Measurements from ENCODE around the gene CDC42BPB.

CDC42BPB gene

GRCh38 chr14:103014466-103015228 lies 42.7 kb downstream of the CDC42BPB start:
- H3K27ac Mint-ChIP-seq: no peak overlapping the region
- H3K4me3 Mint-ChIP-seq: no peak overlapping the region

DNA sequence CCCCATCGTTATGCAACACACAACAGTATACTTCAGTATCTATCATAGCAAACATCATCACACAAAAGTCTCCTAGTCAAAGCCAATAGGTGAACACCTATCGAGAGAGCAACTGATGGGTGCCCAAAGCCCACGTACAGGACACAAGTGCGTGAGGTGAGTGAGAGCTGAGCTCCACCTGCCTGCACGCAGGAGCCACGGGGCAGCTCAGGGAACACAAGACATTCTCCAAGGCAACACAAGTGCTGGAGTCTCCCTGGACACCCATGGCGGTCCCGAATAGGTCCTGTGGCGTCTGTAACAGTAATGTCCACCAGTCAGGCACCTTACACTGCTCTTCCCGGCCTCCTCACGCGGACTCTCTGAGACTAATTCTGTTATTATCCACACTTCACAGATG lies 44.3 kb downstream of the CDC42BPB start:
- H3K4me3 Mint-ChIP-seq: no peak overlapping the region
- H3K36me3 Mint-ChIP-seq (ENCODE audit: low read depth): no peaks in the 10 kb centered on the region
- no peaks in the 10 kb centered on the region for H3K9me3 Mint-ChIP-seq
- peaks cover 3% of the 10 kb centered on the region for H3K4me1 Mint-ChIP-seq (ENCODE audit: low read depth)
- H3K27me3 Mint-ChIP-seq (ENCODE audit: low read depth): no peaks in the 10 kb centered on the region
- no peak overlapping the region for H3K27ac Mint-ChIP-seq

More at GRCh38 chr14:103014466-103015228, 42.7 kb downstream of the CDC42BPB start:
- no peaks in the 10 kb centered on the region for H3K9me3 Mint-ChIP-seq
- no peaks in the 10 kb centered on the region for H3K36me3 Mint-ChIP-seq (ENCODE audit: low read depth)
- no peaks in the 10 kb centered on the region for H3K27me3 Mint-ChIP-seq (ENCODE audit: low read depth)
- H3K4me1 Mint-ChIP-seq (ENCODE audit: low read depth): peaks cover 3% of the 10 kb centered on the region

DNA sequence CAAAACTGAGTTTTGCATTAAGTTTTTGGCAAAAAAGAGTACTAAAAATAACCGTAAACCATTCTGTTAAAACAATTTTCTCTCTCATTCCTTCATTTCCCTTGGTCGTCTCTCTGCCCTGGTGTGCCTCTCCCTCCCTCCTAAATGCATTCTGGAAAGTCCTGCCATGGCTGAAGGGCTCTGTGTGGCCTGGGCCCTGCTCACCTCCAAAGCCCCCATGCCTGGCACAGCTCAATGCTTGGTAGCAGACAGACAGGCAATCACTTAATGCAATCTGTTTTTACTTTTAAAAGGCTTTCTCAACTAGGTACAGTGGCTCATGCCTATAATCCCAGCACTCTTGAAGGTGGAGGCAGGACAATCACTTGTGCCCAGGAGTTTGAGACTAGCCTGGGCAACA lies 47.8 kb downstream of the CDC42BPB start:
- H3K36me3 Mint-ChIP-seq (ENCODE audit: low read depth): no peaks in the 10 kb centered on the region
- H3K27ac Mint-ChIP-seq: no peak overlapping the region
- no peaks in the 10 kb centered on the region for H3K9me3 Mint-ChIP-seq
- H3K27me3 Mint-ChIP-seq (ENCODE audit: low read depth): no peaks in the 10 kb centered on the region
- no peaks in the 10 kb centered on the region for H3K4me1 Mint-ChIP-seq (ENCODE audit: low read depth)
- H3K4me3 Mint-ChIP-seq: no peak overlapping the region

GRCh38 chr14:103008768-103009357 lies 48.5 kb downstream of the CDC42BPB start:
- Mint-ChIP-seq H3K4me1 (ENCODE audit: low read depth) (no peaks in the 10 kb centered on the region), H3K4me3 (no peak overlapping the region), H3K27me3 (ENCODE audit: low read depth) (no peaks in the 10 kb centered on the region), H3K9me3 (no peaks in the 10 kb centered on the region), H3K27ac (no peak overlapping the region), H3K36me3 (ENCODE audit: low read depth) (no peaks in the 10 kb centered on the region)

DNA sequence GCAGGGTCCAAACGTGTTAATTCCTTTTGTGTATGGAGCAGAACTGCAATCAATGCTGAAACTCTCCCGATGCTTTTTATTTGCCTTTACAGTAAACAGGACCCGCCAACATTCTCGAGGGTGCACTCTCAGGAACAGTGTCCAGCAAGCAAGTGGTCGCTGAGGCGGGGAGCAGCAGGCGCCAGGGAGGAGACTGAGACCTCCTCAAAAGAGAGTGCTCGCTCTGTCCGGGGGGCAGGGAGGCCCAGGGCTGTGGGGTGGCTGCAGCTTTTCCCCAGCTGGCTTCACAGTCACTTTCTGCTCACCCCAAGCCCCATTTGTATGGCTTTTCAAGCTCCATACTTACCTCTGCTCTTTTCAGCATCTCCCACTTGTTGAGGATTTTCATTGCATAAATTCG lies 49.2 kb downstream of the CDC42BPB start:
- Mint-ChIP-seq H3K27me3 (ENCODE audit: low read depth) (no peaks in the 10 kb centered on the region), H3K9me3 (no peaks in the 10 kb centered on the region), H3K4me3 (no peak overlapping the region), H3K27ac (no peak overlapping the region), H3K4me1 (ENCODE audit: low read depth) (no peaks in the 10 kb centered on the region), H3K36me3 (ENCODE audit: low read depth) (no peaks in the 10 kb centered on the region)

GRCh38 chr14:103007555-103007954 lies 49.8 kb downstream of the CDC42BPB start:
- Mint-ChIP-seq H3K27me3 (ENCODE audit: low read depth) (no peaks in the 10 kb centered on the region), H3K9me3 (no peaks in the 10 kb centered on the region), H3K4me3 (no peak overlapping the region), H3K4me1 (ENCODE audit: low read depth) (no peaks in the 10 kb centered on the region), H3K27ac (no peak overlapping the region), H3K36me3 (ENCODE audit: low read depth) (no peaks in the 10 kb centered on the region)

DNA sequence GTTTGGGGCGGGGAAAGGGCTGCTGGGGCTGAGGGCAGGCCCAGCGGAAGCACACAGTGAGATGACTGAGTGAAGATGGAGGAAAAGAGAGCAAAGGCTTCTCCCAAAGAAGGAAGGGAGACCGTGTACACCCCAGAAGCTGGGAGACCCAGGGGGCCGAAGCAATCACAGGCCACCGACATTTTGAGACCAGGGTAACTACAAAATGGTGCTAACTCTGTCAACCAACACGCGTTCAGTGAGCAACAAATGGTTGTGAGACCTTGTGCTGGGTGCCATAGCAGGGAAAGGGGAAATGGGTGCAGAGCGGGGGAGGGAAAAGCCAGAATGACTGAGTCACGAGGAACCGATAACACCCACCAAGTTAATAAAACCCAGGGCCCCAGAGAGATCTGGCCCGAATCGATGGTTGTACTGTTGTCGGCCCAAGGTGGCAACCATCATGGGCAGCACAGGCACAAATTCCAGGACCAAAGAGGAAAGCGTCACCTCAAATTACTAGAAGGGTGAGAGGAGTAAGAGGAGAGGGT lies 50.3 kb downstream of the CDC42BPB start:
- Mint-ChIP-seq H3K27me3 (ENCODE audit: low read depth) (no peaks in the 10 kb centered on the region), H3K36me3 (ENCODE audit: low read depth) (no peaks in the 10 kb centered on the region), H3K4me3 (no peak overlapping the region), H3K4me1 (ENCODE audit: low read depth) (no peaks in the 10 kb centered on the region), H3K27ac (no peak overlapping the region), H3K9me3 (no peaks in the 10 kb centered on the region)

DNA sequence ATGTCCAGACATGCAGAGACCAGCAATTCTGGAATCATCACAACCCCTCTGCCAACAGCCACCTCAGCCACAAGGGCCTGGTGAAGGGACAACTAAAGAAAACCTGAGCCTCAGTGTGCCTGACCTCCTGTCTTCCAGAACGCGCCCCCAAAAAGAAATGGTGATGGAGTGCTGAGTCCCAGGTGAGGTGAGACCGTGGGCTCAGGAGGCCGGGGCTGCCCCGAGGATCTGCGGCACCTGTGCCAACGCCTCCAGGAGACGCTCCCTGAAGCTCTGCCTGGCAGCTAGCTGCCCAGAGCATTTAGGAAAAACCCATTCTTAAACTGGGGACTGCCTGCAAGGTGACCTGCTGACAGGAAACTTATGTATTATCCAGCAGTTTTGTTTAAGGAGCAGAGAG lies 51.2 kb downstream of the CDC42BPB start:
- H3K36me3 Mint-ChIP-seq (ENCODE audit: low read depth): no peaks in the 10 kb centered on the region

DNA sequence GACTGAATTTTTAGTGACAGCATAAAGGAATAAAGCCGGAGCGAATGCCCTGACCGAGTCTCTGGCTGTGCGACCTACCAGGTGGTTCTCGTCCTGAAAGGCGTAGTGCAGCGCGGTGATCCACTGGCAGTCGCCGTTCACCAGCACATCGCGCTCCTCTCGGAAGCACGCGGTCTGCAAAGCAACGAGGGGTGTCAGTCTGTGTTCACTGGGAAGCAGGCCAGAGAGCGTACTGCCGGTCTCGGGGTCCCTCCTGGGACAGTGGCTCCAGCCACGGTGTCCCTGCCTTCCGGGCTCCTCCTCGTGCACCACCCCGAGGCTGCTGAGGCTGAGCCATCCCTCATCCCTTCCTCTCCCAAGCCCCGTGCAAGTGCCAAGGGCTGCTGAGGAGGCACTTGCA lies 53.5 kb downstream of the CDC42BPB start:
- Mint-ChIP-seq H3K4me3 (no peak overlapping the region), H3K36me3 (ENCODE audit: low read depth) (no peaks in the 10 kb centered on the region), H3K9me3 (no peaks in the 10 kb centered on the region), H3K27ac (no peak overlapping the region), H3K4me1 (ENCODE audit: low read depth) (no peaks in the 10 kb centered on the region), H3K27me3 (ENCODE audit: low read depth) (no peaks in the 10 kb centered on the region)

More for the DNA sequence above, 51.2 kb downstream of the CDC42BPB start:
- H3K27ac Mint-ChIP-seq: no peak overlapping the region
- no peak overlapping the region for H3K4me3 Mint-ChIP-seq
- no peaks in the 10 kb centered on the region for H3K4me1 Mint-ChIP-seq (ENCODE audit: low read depth)
- no peaks in the 10 kb centered on the region for H3K9me3 Mint-ChIP-seq
- no peaks in the 10 kb centered on the region for H3K27me3 Mint-ChIP-seq (ENCODE audit: low read depth)

GRCh38 chr14:103003351-103003615 lies 54.1 kb downstream of the CDC42BPB start:
- no peaks in the 10 kb centered on the region for H3K9me3 Mint-ChIP-seq
- no peak overlapping the region for H3K27ac Mint-ChIP-seq
- H3K36me3 Mint-ChIP-seq (ENCODE audit: low read depth): no peaks in the 10 kb centered on the region
- H3K27me3 Mint-ChIP-seq (ENCODE audit: low read depth): no peaks in the 10 kb centered on the region
- no peaks in the 10 kb centered on the region for H3K4me1 Mint-ChIP-seq (ENCODE audit: low read depth)
- no peak overlapping the region for H3K4me3 Mint-ChIP-seq

DNA sequence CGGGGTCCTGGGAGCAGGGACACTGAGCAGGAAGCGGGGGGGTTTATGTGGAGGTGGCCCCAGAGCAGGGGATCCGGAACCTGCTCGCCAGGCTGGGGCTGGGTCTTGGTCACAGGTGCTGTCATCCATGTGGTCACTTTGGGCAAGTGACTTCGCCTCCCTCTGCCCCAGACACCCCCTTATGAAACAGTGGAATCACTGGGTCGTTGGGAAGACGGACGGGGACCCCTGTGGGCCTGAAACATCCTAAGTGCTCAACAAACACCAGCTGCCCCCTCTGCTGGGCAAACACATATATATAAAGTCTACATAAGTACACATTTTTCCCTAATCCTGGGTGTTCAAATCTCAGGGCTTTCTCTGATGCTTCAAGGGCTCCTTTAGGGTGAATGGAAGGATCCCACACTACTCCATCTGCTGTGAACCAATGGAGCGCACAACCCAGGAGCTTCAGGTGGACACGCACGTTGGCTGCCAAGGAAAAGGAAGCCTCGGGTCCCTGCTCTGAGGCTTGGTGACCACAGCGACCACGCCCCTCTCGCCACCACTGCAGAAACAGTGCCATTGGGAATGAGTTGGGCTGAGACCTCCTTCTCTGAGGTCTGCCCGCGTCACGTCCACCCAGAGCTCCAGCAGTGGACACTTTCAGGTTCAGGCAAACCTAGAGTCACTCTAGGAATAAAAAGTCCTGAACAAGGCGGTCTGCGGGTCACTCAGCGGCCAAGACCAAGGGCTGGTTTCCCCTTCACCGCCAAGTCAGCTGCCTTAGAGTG lies 54.6 kb downstream of the CDC42BPB start:
- H3K27ac Mint-ChIP-seq: no peak overlapping the region

DNA sequence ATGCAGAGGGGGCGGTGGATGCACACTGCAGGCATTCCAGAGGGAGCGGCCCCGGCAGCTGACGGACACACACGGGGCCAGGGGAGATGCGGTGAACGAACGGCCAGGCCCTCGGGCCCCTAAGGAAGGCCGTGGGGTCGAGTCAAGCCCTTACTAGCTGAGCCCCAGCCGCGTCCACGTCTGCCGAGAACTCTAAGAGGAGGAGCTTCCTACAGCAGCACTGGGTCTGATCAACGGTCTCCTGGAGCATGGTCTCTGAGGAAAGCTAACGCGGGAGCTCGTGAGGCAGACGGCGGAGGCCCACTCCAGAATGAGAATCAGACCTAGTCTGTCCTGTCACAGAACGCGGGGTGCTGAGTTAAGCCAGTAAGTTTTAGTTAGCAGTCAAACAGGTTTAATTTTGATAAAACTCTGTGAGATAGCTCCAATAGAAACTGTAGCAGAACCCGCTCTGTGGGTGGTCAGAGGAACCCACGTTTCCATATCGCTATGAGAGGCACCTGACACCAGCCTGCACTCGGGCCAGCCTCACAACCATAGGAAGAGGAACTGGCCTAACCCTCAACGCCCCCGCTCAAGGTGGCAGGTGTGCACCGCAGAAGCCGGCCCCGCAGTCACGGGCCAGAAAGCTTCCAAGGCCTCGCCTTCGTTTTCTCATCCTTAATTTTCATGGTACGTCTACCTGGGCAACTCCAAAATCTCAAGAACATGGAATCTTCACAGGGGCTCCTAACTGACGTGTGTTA lies 55.5 kb downstream of the CDC42BPB start:
- no peak overlapping the region for H3K27ac Mint-ChIP-seq
- H3K36me3 Mint-ChIP-seq (ENCODE audit: low read depth): no peaks in the 10 kb centered on the region
- H3K27me3 Mint-ChIP-seq (ENCODE audit: low read depth): no peaks in the 10 kb centered on the region
- no peaks in the 10 kb centered on the region for H3K4me1 Mint-ChIP-seq (ENCODE audit: low read depth)
- no peaks in the 10 kb centered on the region for H3K9me3 Mint-ChIP-seq
- H3K4me3 Mint-ChIP-seq: no peak overlapping the region

More for the DNA sequence above, 54.6 kb downstream of the CDC42BPB start:
- H3K4me3 Mint-ChIP-seq: no peak overlapping the region
- no peaks in the 10 kb centered on the region for H3K9me3 Mint-ChIP-seq
- no peaks in the 10 kb centered on the region for H3K27me3 Mint-ChIP-seq (ENCODE audit: low read depth)
- no peaks in the 10 kb centered on the region for H3K36me3 Mint-ChIP-seq (ENCODE audit: low read depth)
- H3K4me1 Mint-ChIP-seq (ENCODE audit: low read depth): no peaks in the 10 kb centered on the region

GRCh38 chr14:103001226-103001625 lies 56.1 kb downstream of the CDC42BPB start:
- Mint-ChIP-seq H3K4me3 (no peak overlapping the region), H3K36me3 (ENCODE audit: low read depth) (no peaks in the 10 kb centered on the region), H3K4me1 (ENCODE audit: low read depth) (no peaks in the 10 kb centered on the region), H3K27ac (no peak overlapping the region), H3K27me3 (ENCODE audit: low read depth) (no peaks in the 10 kb centered on the region), H3K9me3 (no peaks in the 10 kb centered on the region)

GRCh38 chr14:103000291-103000921 lies 56.9 kb downstream of the CDC42BPB start:
- Mint-ChIP-seq H3K9me3 (no peaks in the 10 kb centered on the region), H3K36me3 (ENCODE audit: low read depth) (no peaks in the 10 kb centered on the region), H3K27ac (no peak overlapping the region), H3K4me3 (no peak overlapping the region), H3K4me1 (ENCODE audit: low read depth) (no peaks in the 10 kb centered on the region), H3K27me3 (ENCODE audit: low read depth) (no peaks in the 10 kb centered on the region)
